HTR-8/SVneo (cell line): ENCODE measurements around the gene KISS1R.
A peak's percentile ranks its signal among the peaks of the same experiment; 100 is the strongest.
"Not testable (repeated sequence)": the region's sequence is repeated elsewhere in the genome, so short reads cannot be mapped to it uniquely, and the experiment has no call there.

ENCODE experiments used
- DNase-seq: peaks from one replicate; pipeline ENCODE4 v3.0.0; 2011; ENCODE audit warnings: low spot score, mixed read lengths; ENCODE audit not compliant: insufficient read length
- FAIRE-seq: peaks from 2 replicates; lab custom pipeline; 2011; peaks lifted over from hg19 to GRCh38; lab: Jason Lieb, UNC

KISS1R gene

GRCh38 chr19:950352-951066 is 33.4 kb downstream of the KISS1R start:
- FAIRE-seq (no peak), DNase-seq (no peak)

GRCh38 chr19:952049-952679 is 35.0 kb downstream of the KISS1R start:
- FAIRE-seq (no peak), DNase-seq (no peak)

GRCh38 chr19:952680-953444 is 35.7 kb downstream of the KISS1R start:
- FAIRE-seq (no peak), DNase-seq (no peak)

GRCh38 chr19:953445-954271 is 36.5 kb downstream of the KISS1R start:
- DNase-seq: no peak

GRCh38 chr19:954272-954671 is 37.1 kb downstream of the KISS1R start:
- FAIRE-seq (no peak), DNase-seq (no peak)

More at GRCh38 chr19:953445-954271, 36.5 kb downstream of the KISS1R start:
- FAIRE-seq: no peak

- DNase-seq (no peak), FAIRE-seq (no peak)
Observed at GRCh38 chr19:954672-955494, 37.8 kb downstream of the KISS1R start.

- DNase-seq (no peak), FAIRE-seq (no peak)
Observed at GRCh38 chr19:955803-956765, 39.0 kb downstream of the KISS1R start.

GRCh38 chr19:956766-957440 is 39.8 kb downstream of the KISS1R start:
- no peak for DNase-seq
- FAIRE-seq: no peak

- not testable (repeated sequence) for FAIRE-seq
Observed at GRCh38 chr19:957578-957977, 40.4 kb downstream of the KISS1R start.

GRCh38 chr19:958967-959855 is 42.1 kb downstream of the KISS1R start:
- FAIRE-seq (peak; percentile 13), DNase-seq (no peak)

More at GRCh38 chr19:957578-957977, 40.4 kb downstream of the KISS1R start:
- not testable (repeated sequence) for DNase-seq

- FAIRE-seq (no peak), DNase-seq (no peak)
Observed at GRCh38 chr19:960020-960419, 42.9 kb downstream of the KISS1R start.

- no peak for DNase-seq
- FAIRE-seq: no peak
Observed at GRCh38 chr19:960601-960938, 43.4 kb downstream of the KISS1R start.

- DNase-seq (no peak), FAIRE-seq (no peak)
Observed at GRCh38 chr19:961866-962620, 44.9 kb downstream of the KISS1R start.

- FAIRE-seq: no peak
- no peak for DNase-seq
Observed at GRCh38 chr19:962683-963400, 45.7 kb downstream of the KISS1R start.

- FAIRE-seq (no peak), DNase-seq (no peak)
Observed at GRCh38 chr19:963486-963951, 46.4 kb downstream of the KISS1R start.
